Mucosa of descending colon (tissue), 3 donors: ENCODE data around the gene LNPK. TPM values are rescaled to one million over a fixed set of nuclear protein-coding genes. Genes with fewer than 3 reads are reported as not detected.

ENCODE experiments used
- ATAC-seq: fragments of 200-7000 bp; cut with Tn5 transposase; one replicate; pipeline ENCODE4 v1.9.1; 2020; ENCODE audit warnings: mild to moderate bottlenecking, moderate library complexity
- DNase-seq, 3 donors: peaks; one replicate each; pipeline ENCODE4 v3.0.0-alpha.2; 2020
- H3K36me3 ChIP-seq: fragments of 200-600 bp; one replicate; pipeline ENCODE4 v1.8.0; 2021; ENCODE audit warnings: low read depth, mild to moderate bottlenecking
- H3K4me1 ChIP-seq: fragments of 200-600 bp; one replicate; pipeline ENCODE4 v1.8.0; 2021; ENCODE audit warnings: low read depth, mild to moderate bottlenecking
- H3K4me3 ChIP-seq: fragments of 200-600 bp; one replicate; pipeline ENCODE4 v1.8.0; 2021; ENCODE audit warnings: mild to moderate bottlenecking
- H3K9me3 ChIP-seq: fragments of 200-600 bp; one replicate; pipeline ENCODE4 v1.8.0; 2021; ENCODE audit warnings: mild to moderate bottlenecking
- CTCF ChIP-seq: fragments of 200-600 bp; IDR thresholded peaks from one replicate; pipeline ENCODE4 v1.8.0; 2022; ENCODE audit warnings: antibody characterized with exemption, mild to moderate bottlenecking
- intact Hi-C, 2 donors: fragments of 100-400 bp; cut with DNase I in 1 of 2; cut with micrococcal nuclease in 1 of 2; formaldehyde crosslinking; loops; one replicate each; pipeline versions ENCODE4 v1.11.0 to v1.11.1; 2022; cut with DNase I, micrococcal nuclease
- total RNA-seq, 3 donors: library from RNA; stranded (reverse); fragmentation: NEBNext Ultra II Directional in 2 of 3; extraction: Animal tissue kit (Norgen Biotek cat#: 25700) in 2 of 3; gene quantifications; one replicate each; pipeline versions ENCODE4 v1.2.1 to v1.2.4, GENCODE V29; 2021 to 2023
- donor health status: DM: no; HTN: no; CAD: no; lungs with moderate emphysema.
- donor health status: DM: no; HTN: no; CAD: no.
- donor health status: DM: no; HTN: yes; CAD: no.

LNPK gene
- total RNA-seq, 3 donors from 2014 or later = 33.4 to 35.9 (median 35.3) TPM

- intact Hi-C loops = no loop called here
- Histone ChIP-seq H3K4me3 (no peak overlapping the region), H3K9me3 (no peaks in the 10 kb centered on the region), H3K4me1 (no peaks in the 10 kb centered on the region), H3K36me3 (no peaks in the 10 kb centered on the region)
- TF ChIP-seq CTCF = no peak
- ATAC-seq (no peak), DNase-seq (no peak)
These were observed 127.8 kb downstream of the LNPK start for GRCh38 chr2:175874291-175874690.

Other genes starting within 250 kb of the LNPK start
- under 1 TPM in 1 of 3 donors, not detected in 2; 0.12 TPM for gene EVX2, start 81.7 kb upstream of the LNPK start, total RNA-seq
- gene HOXD13, start 90.5 kb upstream of the LNPK start, total RNA-seq = 1 to 10 TPM in 2 of 3 donors, not detected in 1; 1.1 to 1.5 TPM
- not detected for gene HOXD12, start 97.5 kb upstream of the LNPK start, total RNA-seq
- gene HOXD11, start 105.0 kb upstream of the LNPK start, total RNA-seq = 1 to 10 TPM; 1.2 to 2.1 (median 2.1) TPM
- 1 to 10 TPM; 1.8 to 4.1 (median 3.0) TPM for gene HOXD10, start 114.5 kb upstream of the LNPK start, total RNA-seq
- 1 to 10 TPM; 2.1 to 5.6 (median 2.2) TPM for gene HOXD9, start 120.5 kb upstream of the LNPK start, total RNA-seq
- 10 to 100 TPM in 1 of 3 donors, 1 to 10 TPM in 2; 4.9 to 13.8 (median 5.6) TPM for gene HOXD8, start 127.4 kb upstream of the LNPK start, total RNA-seq
- gene HOXD4, start 149.3 kb upstream of the LNPK start, total RNA-seq = 1 to 10 TPM; 4.7 to 6.5 (median 5.9) TPM
- gene HOXD3, start 155.0 kb upstream of the LNPK start, total RNA-seq = 1 to 10 TPM; 5.8 to 7.0 (median 6.0) TPM
- gene HOXD1, start 186.4 kb upstream of the LNPK start, total RNA-seq = 1 to 10 TPM; 2.2 to 5.9 (median 4.6) TPM